DMS 273 (cell line): ENCODE results near the gene ANLN.
"Not testable (repeated sequence)": the region's sequence is repeated elsewhere in the genome, so short reads cannot be mapped to it uniquely, and the experiment has no call there.

ENCODE experiments used
- DNase-seq: peaks from one replicate; lab custom pipeline; 2025; ENCODE audit not compliant: unreplicated experiment; lab: John Stamatoyannopoulos, UW

The ANLN gene

DNA sequence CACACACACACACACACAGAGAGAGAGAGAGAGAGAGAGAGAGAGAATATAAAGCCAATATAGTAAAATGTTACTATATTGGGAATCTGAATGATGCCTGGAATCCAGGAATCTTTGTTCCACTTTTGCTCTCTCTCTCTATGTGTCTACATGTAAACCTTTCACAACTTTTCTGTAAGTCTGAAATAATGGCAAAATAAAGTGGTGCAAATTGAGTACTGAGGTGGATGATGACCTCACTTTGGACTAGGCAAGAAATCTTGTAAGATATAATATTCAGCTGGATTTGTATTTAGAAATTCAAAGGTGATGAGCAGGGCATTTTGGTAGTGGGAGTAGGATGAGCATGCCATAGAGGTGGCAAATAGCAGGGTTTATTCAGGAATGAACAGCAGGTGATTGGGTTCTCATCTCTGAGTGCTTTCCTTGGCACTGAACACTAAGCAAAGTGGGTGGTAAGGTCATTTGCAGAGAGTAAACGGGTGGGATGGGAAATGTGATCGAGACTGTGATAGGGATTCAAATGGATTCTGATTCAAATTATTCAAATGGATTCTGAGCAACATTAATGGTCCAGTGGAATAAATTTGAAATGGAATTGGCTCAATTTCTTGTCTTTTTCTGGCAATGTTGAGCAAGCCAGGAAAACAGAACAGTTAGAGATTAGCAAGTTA lies 9.7 kb upstream of the ANLN start:
- DNase-seq, result no peak

DNA sequence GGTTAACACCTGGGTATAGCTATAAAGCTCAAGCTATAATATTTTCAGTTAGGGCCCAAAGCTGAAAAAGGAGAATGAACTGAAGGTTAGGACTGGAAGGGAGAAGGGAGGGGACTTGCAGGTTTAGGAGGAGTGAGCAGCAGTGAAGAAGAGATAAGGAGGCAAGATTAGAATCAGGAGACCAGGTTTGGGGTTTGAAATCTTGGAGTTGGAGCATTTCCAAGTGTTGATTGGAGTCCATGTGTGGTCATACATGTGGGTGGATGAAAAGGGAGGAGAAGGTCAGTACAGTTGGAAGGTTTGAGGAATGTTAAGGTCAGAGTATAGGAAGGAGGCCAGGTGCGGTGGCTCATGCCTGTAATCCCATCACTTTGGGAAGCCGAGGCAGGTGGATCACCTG lies 8.6 kb upstream of the ANLN start:
- DNase-seq, result no peak

DNA sequence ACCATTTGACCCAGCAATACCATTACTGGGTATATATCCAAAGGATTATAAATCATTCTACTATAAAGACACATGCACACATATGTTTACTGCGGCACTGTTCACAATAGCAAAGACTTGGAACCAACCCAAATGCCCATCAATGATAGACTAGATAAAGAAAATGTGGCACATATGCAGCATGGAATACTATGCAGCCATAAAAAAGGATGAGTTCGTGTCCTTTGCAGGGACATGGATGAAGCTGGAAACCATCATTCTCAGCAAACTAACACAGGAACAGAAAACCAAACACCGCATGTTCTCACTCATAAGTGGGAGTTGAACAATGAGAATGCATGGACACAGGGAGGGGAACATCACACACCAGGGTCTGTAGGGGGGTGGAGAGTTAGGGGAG lies 6.4 kb upstream of the ANLN start:
- DNase-seq, result not testable (repeated sequence)

DNA sequence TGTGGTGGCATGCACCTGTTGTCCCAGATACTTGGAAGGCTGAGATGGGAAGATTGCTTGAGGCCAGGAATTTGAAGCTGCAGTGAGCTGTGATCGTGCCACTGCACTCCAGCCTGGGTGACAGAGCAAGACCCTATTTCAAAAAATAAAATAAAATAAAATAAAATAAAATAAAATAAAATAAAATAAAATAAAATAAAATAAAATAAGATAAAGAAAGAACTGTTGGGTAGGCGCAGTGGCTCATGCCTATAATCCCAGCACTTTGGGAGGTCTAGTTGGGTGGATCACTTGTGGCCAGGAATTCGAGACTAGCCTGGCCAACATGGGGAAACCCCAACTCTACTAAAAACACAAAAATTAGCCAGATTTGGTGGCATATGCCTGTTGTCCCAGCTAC lies 4.0 kb upstream of the ANLN start:
- DNase-seq, result not testable (repeated sequence)

DNA sequence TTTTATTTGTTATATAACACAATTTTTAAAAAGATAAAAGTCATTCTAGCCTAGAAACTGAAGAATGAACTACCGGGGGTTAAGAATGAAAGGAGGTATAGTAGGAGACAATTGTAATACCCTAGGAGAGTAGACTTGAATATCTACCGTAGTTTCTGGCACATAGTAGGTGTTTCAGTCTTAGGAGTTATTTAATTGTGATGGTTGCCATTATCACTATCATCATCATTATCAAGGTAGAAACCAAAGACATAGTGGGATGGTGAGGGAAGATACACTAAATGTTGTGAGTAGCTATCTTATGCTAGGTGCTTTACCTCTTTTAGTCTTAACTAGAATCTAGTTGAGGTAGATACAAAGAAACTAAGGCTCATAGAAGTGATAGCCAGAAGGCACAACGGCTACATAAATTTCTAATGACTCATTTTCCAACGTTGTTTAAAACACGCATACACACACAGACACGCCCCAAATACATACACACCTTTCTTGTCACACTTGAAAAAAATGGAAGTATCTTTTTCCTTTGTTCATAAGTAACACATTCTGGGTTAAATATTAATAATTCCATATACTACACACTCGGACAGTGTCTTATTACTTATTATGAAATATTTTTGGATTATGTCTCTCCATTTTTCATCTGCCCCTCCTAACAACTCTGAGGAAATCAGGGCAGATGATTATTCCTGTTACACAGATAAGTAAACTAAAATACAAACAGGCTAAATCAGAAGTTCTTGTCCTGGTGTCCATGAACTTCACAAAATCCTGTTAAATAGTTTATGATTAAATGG lies 2.0 kb upstream of the ANLN start:
- no peak for DNase-seq

DNA sequence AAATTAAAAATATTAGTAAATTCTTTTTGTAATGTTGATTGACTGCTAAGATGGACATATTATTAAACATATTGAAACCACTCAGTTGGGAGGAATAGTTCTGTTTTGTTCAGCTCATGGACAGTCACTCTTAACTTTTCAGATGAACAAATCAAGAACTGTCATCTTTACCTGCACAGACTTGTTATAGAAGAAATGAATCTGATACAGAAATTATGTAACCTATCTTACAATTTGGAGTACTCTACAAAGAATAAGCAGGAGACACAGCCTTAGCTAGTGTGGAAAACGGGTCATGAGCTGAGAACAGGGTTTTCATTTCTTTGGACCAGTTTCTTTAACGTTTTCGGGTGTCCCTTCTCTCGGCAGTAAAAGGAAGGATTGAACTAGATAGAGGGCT lies 1.2 kb upstream of the ANLN start:
- no peak for DNase-seq

DNA sequence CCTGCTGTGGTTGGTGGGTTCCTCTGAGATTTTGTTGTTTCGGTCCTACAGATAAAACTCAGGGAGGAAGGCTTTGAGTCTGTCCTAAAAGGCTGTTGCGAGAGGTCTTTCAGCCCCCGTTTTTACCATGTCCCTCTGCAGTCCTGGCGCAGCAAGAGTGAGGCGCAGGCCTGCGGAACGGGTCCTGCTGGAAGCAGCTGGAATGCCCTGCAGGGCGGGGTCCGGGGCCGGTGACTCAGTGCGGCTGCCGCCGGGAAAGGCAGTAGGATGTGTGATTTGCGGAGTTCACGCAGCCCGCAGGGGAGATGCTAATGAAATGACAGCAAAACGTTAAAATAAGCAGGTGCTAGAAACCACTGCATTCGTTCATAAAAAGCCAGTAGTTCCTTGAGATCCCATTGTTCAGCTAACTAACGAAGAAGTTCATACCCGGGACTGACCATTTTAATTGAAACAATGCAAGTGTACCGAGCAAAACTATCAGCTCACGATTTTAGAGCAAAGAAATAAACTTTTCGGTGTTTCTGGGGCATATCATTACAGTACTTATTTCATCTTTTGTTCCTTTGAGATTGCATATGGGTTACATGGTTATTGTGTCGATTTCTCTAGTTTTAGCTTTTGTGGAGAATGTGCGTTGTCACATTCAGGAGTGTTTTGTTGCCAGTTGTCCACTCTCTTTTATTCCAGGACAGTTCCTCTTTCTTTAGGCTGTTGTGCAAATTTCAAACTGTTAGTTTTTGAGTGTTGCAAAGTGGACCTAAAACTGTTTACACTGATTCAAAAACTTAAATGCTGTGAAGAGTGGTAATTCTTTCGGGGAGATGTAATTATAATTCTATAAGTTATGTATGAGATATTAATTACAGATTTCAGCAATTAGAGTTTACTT lies 783 bp downstream of the ANLN start:
- peak; percentile 95 for DNase-seq

DNA sequence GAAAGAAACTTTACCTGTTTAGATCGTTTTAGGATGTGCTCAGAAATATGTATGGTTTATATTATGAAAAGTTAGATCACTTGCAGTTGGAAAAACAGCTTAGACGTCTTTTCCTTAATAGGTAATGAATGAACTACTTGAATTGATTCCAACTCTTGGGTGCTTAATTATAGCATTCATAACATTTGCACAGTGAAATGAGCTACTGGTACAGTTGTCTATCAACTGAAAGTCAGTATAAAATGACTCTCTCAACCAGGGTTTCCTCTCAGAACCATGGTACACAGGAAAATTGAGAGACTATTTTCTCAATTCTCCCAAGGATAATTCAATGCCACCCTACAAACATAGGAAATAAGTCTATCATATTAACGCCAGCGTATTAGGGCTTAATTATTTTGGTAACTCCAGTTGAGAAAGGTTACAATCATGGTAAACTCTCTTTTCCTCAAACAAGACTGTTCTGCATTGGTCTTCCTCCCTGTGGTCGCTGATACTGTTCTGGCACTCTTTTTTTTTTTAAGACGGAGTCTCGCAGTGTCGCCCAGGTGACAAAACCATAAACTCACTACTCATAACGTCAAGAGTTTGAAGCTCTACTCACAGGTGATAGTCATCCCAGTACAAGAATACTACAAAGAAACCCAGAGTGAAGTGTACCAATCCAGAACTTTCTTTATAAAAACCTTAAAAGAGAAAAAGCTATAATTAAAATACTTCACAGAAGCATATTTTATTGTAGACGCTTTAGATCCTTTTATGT lies 2.0 kb downstream of the ANLN start:
- DNase-seq, result peak; percentile 55

DNA sequence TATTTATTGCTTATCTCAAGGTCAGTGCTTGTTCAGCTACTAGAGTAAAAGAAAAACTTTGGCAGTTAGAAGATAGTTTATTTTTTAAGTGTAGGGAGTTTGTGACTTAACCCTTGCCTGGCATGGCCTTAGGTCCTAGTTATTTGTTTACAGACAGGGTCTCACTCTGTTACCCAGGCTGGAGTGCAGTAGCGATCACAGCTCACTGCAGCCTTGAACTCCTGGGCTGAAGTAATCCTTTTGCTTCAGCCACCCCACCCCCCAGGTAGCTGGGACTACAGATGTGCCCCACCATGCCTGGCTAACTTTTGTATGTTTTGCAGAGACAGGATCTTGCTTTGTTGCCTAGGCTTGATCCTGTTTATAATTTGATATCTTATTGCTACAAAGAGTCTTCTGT lies 4.2 kb downstream of the ANLN start:
- DNase-seq, result no peak

DNA sequence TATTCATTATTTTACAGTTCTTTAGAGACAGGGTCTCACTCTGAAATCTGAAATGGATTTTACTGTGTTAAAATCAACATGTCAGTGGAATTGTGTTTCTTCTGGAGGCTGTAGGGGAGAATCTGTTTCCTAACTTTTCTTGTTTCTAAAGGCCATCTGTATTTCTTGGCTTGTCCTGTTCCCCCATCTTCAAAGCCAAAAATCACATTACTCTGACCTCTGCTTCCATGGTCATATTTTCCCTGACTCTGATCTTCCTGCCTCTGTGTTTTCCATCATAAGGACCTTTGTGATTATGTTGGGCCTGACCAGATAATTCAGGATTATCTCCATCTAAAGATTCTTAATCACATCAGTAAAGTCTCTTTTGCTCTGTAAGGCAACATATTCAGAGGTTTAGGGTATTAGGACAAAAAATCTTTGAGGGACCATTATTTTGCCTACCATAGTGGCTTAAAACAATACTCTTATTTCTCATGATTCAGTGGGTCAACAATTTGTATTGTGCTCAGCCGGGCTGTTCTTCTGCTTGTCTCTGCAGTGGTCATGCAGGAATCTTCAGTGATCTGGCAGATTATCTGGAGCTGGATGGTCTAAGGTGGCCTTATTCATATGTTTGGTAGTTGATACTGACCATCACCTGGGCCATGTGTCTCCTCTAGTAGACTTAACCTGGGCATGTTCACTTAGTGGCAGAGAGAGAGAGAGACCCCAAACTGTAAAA lies 5.7 kb downstream of the ANLN start:
- DNase-seq, result no peak

DNA sequence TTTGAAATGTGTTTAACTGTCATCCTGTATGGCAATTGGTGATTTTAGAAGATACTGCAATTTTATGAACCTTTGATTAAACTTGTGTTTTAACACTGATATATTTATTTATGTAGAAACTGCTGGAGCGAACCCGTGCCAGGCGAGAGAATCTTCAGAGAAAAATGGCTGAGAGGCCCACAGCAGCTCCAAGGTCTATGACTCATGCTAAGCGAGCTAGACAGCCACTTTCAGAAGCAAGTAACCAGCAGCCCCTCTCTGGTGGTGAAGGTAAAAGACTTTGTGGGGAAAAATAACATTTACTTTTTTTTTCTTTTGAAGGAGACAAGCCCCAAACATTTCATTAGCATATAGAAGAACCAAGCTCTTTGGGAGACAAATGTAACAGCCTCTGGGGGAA lies 6.5 kb downstream of the ANLN start:
- no peak for DNase-seq

DNA sequence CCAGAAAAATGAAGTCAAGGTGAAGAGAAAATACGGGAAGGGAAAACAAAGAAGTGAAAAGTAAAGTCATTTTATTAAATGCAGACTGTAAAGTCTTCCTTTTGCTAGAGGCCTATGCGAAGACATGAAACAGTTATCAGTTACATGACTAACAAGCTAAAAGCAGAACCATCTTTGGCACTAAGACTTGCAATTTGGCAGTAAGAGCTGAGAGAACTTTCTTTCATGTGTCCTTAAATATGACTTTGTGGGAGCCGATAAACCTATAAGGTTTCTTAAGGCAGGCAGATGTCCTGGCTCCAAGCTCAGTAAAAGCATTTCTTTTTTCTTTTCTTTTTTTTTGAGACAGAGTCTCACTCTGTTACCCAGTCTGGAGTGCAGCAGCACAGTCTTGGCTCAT lies 10.4 kb downstream of the ANLN start:
- no peak for DNase-seq

DNA sequence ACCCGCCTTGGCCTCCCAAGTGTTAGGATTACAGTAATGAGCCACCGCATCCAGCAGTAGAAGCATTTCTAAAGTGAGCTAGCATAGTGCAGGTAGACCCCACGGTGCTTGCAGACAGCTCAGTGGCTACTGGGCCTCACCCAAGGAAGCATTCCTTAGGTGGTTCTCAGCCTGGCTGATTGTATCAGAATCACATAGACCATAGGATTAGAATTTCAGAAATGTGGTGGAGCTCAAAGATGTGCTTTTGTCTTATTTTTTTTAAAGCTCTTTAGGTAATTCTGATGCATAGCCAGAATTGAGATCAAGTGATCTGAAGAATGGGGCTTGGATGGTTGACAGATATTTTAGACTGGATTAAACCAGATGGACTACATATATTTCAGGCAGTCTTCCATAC lies 10.9 kb downstream of the ANLN start:
- no peak for DNase-seq

DNA sequence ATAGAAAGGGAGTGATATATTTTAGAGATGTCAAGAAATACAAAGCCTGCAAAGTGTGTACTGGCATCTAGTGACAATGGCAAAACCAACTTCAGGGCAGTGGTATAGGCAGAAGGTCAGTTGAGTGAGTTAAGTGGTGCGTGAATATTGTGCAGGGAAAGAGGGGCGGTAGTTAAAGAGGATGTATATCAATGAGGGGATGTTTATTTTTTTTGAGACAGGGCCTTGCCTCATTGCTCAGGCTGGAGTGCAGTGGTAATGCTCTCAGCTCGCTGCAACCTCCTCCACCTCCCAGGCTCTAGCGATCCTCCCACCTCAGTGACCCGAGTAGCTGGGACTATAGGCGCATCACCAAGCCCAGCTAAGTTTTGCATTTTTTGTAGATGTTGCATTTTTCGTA lies 13.8 kb downstream of the ANLN start:
- DNase-seq, result no peak

DNA sequence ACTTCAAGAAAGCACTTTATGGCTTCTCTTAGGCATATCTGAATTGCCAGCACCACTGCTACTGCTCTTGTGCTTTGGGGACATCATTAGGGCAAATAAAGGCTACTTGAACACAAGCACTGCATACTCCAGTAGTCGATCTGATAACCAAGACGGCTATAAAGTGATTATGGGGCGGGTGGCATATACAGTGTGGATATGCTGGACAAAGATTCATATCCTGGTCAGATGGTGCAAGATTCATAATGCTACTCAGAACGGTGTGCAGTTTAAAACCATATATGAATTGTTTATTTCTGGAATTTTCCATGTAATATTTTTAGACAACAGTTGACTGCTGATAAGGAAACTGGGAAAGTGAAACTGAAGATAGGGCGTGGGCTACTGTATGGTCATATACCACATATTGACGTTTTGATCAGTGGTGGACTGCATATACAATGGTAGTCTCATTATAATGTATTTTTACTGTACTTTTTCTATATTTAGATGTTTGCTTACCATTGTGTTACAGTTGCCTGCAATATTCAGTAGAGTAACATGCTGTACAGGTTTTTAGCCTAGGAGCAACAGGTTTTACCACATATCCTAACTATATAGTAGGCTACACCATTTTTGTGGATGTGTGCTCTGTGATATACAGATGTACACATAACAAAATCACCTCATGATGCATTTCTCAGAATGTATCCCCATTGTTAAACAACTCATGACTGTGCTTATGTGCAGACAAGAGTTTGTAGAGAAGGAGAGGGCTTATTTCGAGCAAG lies 15.2 kb downstream of the ANLN start:
- no peak for DNase-seq

DNA sequence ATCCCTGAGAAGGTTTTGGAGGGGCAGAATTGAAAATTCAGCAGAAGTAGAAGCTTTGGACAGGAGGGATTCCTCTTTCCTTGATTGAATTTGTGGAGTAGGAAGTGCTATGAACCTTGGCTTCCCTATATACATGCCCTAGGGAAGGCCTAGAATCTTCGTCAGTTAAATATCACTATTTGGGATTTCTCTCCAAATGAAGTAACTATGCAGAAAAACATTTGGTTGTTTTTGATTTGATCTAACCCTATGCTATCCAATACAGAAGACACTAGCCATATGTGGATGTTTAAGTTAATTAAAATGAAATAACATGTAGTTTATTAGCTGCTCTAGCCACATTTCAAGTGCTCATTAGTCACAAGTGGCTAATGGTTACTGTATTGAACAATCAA lies 15.7 kb downstream of the ANLN start:
- no peak for DNase-seq

DNA sequence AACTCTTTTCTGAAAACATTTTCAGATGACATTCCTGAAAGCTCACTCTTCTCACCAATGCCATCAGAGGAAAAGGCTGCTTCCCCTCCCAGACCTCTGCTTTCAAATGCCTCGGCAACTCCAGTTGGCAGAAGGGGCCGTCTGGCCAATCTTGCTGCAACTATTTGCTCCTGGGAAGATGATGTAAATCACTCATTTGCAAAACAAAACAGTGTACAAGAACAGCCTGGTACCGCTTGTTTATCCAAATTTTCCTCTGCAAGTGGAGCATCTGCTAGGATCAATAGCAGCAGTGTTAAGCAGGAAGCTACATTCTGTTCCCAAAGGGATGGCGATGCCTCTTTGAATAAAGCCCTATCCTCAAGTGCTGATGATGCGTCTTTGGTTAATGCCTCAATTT lies 16.5 kb downstream of the ANLN start:
- DNase-seq, result peak; percentile 26

DNA sequence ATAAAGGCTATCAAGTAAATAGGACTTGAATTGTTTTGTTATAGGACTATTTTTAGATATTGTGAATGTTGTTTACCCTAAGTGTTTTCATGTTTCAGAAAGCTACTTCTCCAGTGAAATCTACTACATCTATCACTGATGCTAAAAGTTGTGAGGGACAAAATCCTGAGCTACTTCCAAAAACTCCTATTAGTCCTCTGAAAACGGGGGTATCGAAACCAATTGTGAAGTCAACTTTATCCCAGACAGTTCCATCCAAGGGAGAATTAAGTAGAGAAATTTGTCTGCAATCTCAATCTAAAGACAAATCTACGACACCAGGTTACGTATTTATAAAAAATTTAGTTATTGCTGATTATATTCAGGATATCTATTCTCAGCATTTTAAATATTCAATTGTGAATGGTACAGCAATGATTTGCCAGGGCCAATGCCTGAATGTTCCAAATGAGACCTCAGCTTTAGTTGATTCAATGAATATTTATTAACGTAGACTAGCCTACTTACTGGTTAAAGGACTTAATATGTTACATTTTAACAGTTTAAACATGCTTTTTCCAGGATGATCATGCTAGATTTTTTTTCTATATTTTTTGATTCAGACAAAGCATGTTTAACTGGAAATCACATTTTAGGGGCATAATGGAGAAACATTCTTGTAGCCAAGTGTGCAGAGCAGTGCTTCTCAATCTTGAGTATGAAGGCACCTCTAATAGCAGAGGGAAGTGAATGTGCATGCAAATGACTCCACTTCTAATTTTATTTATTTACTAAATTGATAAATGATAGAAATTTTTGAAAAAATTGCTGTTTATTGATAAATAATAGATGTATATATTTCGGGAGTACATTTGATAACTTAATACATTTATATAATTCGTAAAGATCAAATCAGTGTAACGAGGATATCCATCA lies 18.2 kb downstream of the ANLN start:
- no peak for DNase-seq

DNA sequence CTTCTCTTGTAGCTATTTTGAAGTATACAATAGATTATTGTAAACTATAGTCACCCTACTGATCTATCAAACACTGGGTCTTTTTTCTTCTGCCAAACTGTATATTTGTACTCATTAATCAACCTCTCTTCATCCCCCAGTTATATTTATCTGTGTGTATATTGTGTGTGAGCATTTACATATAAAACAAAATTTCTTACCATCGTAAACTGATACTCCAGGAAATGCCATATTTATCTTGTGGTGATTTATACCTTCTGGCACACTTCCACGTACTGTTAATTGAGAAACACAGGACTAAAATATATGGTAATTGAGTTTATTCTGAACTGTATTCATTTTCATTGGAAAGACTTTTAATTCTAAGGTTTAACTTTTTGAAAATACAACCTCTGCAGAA lies 18.9 kb downstream of the ANLN start:
- peak; percentile 16 for DNase-seq
